Measurements from ENCODE around the gene LRP11.

Gene LRP11

GRCh38 chr6:149825292-149825691 lies 38.9 kb downstream of the LRP11 start:
- Histone ChIP-seq H3K4me3 (ENCODE audit: low read depth, low read length) (no peak overlapping the region), H3K27ac (ENCODE audit: low read depth, low read length) (no peak overlapping the region), H3K36me3 (ENCODE audit: control insufficient read depth, insufficient read depth, low read length) (no peaks in the 10 kb centered on the region), H3K9me3 (ENCODE audit: control insufficient read depth, insufficient read depth, low read depth, low read length) (no peaks in the 10 kb centered on the region), H3K27me3 (ENCODE audit: control insufficient read depth, insufficient read depth, low read length) (no peaks in the 10 kb centered on the region), H3K9ac (ENCODE audit: low read length) (no peak overlapping the region), H3K4me1 (ENCODE audit: control insufficient read depth, insufficient read depth, low read length) (no peaks in the 10 kb centered on the region)

- no peak overlapping the region for H3K4me3 ChIP-seq (ENCODE audit: low read depth, low read length)
- H3K36me3 ChIP-seq (ENCODE audit: control insufficient read depth, insufficient read depth, low read length), result no peaks in the 10 kb centered on the region
- no peaks in the 10 kb centered on the region for H3K4me1 ChIP-seq (ENCODE audit: control insufficient read depth, insufficient read depth, low read length)
- no peak overlapping the region for H3K9ac ChIP-seq (ENCODE audit: low read length)
- H3K9me3 ChIP-seq (ENCODE audit: control insufficient read depth, insufficient read depth, low read depth, low read length), result no peaks in the 10 kb centered on the region
- H3K27ac ChIP-seq (ENCODE audit: low read depth, low read length), result no peak overlapping the region
- H3K27me3 ChIP-seq (ENCODE audit: control insufficient read depth, insufficient read depth, low read length), result no peaks in the 10 kb centered on the region
These were observed 41.1 kb downstream of the LRP11 start for GRCh38 chr6:149823013-149823412.

GRCh38 chr6:149821492-149821891 lies 42.7 kb downstream of the LRP11 start:
- no peaks in the 10 kb centered on the region for H3K36me3 ChIP-seq (ENCODE audit: control insufficient read depth, insufficient read depth, low read length)

GRCh38 chr6:149820506-149820905 lies 43.7 kb downstream of the LRP11 start:
- no peaks in the 10 kb centered on the region for H3K36me3 ChIP-seq (ENCODE audit: control insufficient read depth, insufficient read depth, low read length)
- H3K9ac ChIP-seq (ENCODE audit: low read length), result no peak overlapping the region
- H3K27me3 ChIP-seq (ENCODE audit: control insufficient read depth, insufficient read depth, low read length), result no peaks in the 10 kb centered on the region
- H3K27ac ChIP-seq (ENCODE audit: low read depth, low read length), result no peak overlapping the region
- H3K4me1 ChIP-seq (ENCODE audit: control insufficient read depth, insufficient read depth, low read length), result no peaks in the 10 kb centered on the region
- no peak overlapping the region for H3K4me3 ChIP-seq (ENCODE audit: low read depth, low read length)
- no peaks in the 10 kb centered on the region for H3K9me3 ChIP-seq (ENCODE audit: control insufficient read depth, insufficient read depth, low read depth, low read length)

More at GRCh38 chr6:149821492-149821891, 42.7 kb downstream of the LRP11 start:
- H3K4me1 ChIP-seq (ENCODE audit: control insufficient read depth, insufficient read depth, low read length), result no peaks in the 10 kb centered on the region
- no peaks in the 10 kb centered on the region for H3K27me3 ChIP-seq (ENCODE audit: control insufficient read depth, insufficient read depth, low read length)
- no peaks in the 10 kb centered on the region for H3K9me3 ChIP-seq (ENCODE audit: control insufficient read depth, insufficient read depth, low read depth, low read length)
- no peak overlapping the region for H3K4me3 ChIP-seq (ENCODE audit: low read depth, low read length)
- H3K9ac ChIP-seq (ENCODE audit: low read length), result no peak overlapping the region
- H3K27ac ChIP-seq (ENCODE audit: low read depth, low read length), result no peak overlapping the region

GRCh38 chr6:149815788-149816187 lies 48.4 kb downstream of the LRP11 start:
- Histone ChIP-seq H3K27me3 (ENCODE audit: control insufficient read depth, insufficient read depth, low read length) (no peaks in the 10 kb centered on the region), H3K36me3 (ENCODE audit: control insufficient read depth, insufficient read depth, low read length) (peaks cover 9% of the 10 kb centered on the region), H3K4me3 (ENCODE audit: low read depth, low read length) (no peak overlapping the region), H3K9me3 (ENCODE audit: control insufficient read depth, insufficient read depth, low read depth, low read length) (no peaks in the 10 kb centered on the region), H3K4me1 (ENCODE audit: control insufficient read depth, insufficient read depth, low read length) (no peaks in the 10 kb centered on the region), H3K27ac (ENCODE audit: low read depth, low read length) (no peak overlapping the region), H3K9ac (ENCODE audit: low read length) (no peak overlapping the region)

- no peaks in the 10 kb centered on the region for H3K9me3 ChIP-seq (ENCODE audit: control insufficient read depth, insufficient read depth, low read depth, low read length)
- no peaks in the 10 kb centered on the region for H3K27me3 ChIP-seq (ENCODE audit: control insufficient read depth, insufficient read depth, low read length)
- no peak overlapping the region for H3K27ac ChIP-seq (ENCODE audit: low read depth, low read length)
- H3K4me3 ChIP-seq (ENCODE audit: low read depth, low read length), result no peak overlapping the region
- no peaks in the 10 kb centered on the region for H3K4me1 ChIP-seq (ENCODE audit: control insufficient read depth, insufficient read depth, low read length)
- peaks cover 13% of the 10 kb centered on the region for H3K36me3 ChIP-seq (ENCODE audit: control insufficient read depth, insufficient read depth, low read length)
- no peak overlapping the region for H3K9ac ChIP-seq (ENCODE audit: low read length)
These were observed 50.8 kb downstream of the LRP11 start for GRCh38 chr6:149813351-149813750.

GRCh38 chr6:149809798-149810197 lies 54.4 kb downstream of the LRP11 start:
- no peaks in the 10 kb centered on the region for H3K27me3 ChIP-seq (ENCODE audit: control insufficient read depth, insufficient read depth, low read length)
- no peak overlapping the region for H3K9ac ChIP-seq (ENCODE audit: low read length)
- peaks cover 15% of the 10 kb centered on the region for H3K36me3 ChIP-seq (ENCODE audit: control insufficient read depth, insufficient read depth, low read length)
- no peaks in the 10 kb centered on the region for H3K9me3 ChIP-seq (ENCODE audit: control insufficient read depth, insufficient read depth, low read depth, low read length)
- H3K27ac ChIP-seq (ENCODE audit: low read depth, low read length), result no peak overlapping the region
- no peaks in the 10 kb centered on the region for H3K4me1 ChIP-seq (ENCODE audit: control insufficient read depth, insufficient read depth, low read length)
- no peak overlapping the region for H3K4me3 ChIP-seq (ENCODE audit: low read depth, low read length)

- H3K9ac ChIP-seq (ENCODE audit: low read length), result no peak overlapping the region
- peaks cover 20% of the 10 kb centered on the region for H3K36me3 ChIP-seq (ENCODE audit: control insufficient read depth, insufficient read depth, low read length)
- H3K9me3 ChIP-seq (ENCODE audit: control insufficient read depth, insufficient read depth, low read depth, low read length), result no peaks in the 10 kb centered on the region
- no peaks in the 10 kb centered on the region for H3K27me3 ChIP-seq (ENCODE audit: control insufficient read depth, insufficient read depth, low read length)
- no peaks in the 10 kb centered on the region for H3K4me1 ChIP-seq (ENCODE audit: control insufficient read depth, insufficient read depth, low read length)
- H3K4me3 ChIP-seq (ENCODE audit: low read depth, low read length), result no peak overlapping the region
- H3K27ac ChIP-seq (ENCODE audit: low read depth, low read length), result no peak overlapping the region
These were observed 58.0 kb downstream of the LRP11 start for GRCh38 chr6:149806127-149806526.

GRCh38 chr6:149783551-149783950 lies 80.6 kb downstream of the LRP11 start:
- Histone ChIP-seq H3K36me3 (ENCODE audit: control insufficient read depth, insufficient read depth, low read length) (peaks cover 47% of the 10 kb centered on the region), H3K4me1 (ENCODE audit: control insufficient read depth, insufficient read depth, low read length) (no peaks in the 10 kb centered on the region), H3K27ac (ENCODE audit: low read depth, low read length) (no peak overlapping the region), H3K27me3 (ENCODE audit: control insufficient read depth, insufficient read depth, low read length) (no peaks in the 10 kb centered on the region), H3K4me3 (ENCODE audit: low read depth, low read length) (no peak overlapping the region), H3K9me3 (ENCODE audit: control insufficient read depth, insufficient read depth, low read depth, low read length) (no peaks in the 10 kb centered on the region), H3K9ac (ENCODE audit: low read length) (no peak overlapping the region)

GRCh38 chr6:149782337-149782736 lies 81.8 kb downstream of the LRP11 start:
- peaks cover 49% of the 10 kb centered on the region for H3K36me3 ChIP-seq (ENCODE audit: control insufficient read depth, insufficient read depth, low read length)
- H3K4me1 ChIP-seq (ENCODE audit: control insufficient read depth, insufficient read depth, low read length), result no peaks in the 10 kb centered on the region
- H3K9me3 ChIP-seq (ENCODE audit: control insufficient read depth, insufficient read depth, low read depth, low read length), result no peaks in the 10 kb centered on the region
- no peak overlapping the region for H3K4me3 ChIP-seq (ENCODE audit: low read depth, low read length)
- H3K9ac ChIP-seq (ENCODE audit: low read length), result no peak overlapping the region
- no peak overlapping the region for H3K27ac ChIP-seq (ENCODE audit: low read depth, low read length)
- H3K27me3 ChIP-seq (ENCODE audit: control insufficient read depth, insufficient read depth, low read length), result no peaks in the 10 kb centered on the region

- no peaks in the 10 kb centered on the region for H3K4me1 ChIP-seq (ENCODE audit: control insufficient read depth, insufficient read depth, low read length)
- H3K36me3 ChIP-seq (ENCODE audit: control insufficient read depth, insufficient read depth, low read length), result peaks cover 49% of the 10 kb centered on the region
- H3K27me3 ChIP-seq (ENCODE audit: control insufficient read depth, insufficient read depth, low read length), result no peaks in the 10 kb centered on the region
- H3K4me3 ChIP-seq (ENCODE audit: low read depth, low read length), result no peak overlapping the region
- H3K27ac ChIP-seq (ENCODE audit: low read depth, low read length), result no peak overlapping the region
- no peaks in the 10 kb centered on the region for H3K9me3 ChIP-seq (ENCODE audit: control insufficient read depth, insufficient read depth, low read depth, low read length)
- no peak overlapping the region for H3K9ac ChIP-seq (ENCODE audit: low read length)
These were observed 82.4 kb downstream of the LRP11 start for GRCh38 chr6:149781715-149782114.

- Histone ChIP-seq H3K4me3 (ENCODE audit: low read depth, low read length) (no peak overlapping the region), H3K9me3 (ENCODE audit: control insufficient read depth, insufficient read depth, low read depth, low read length) (no peaks in the 10 kb centered on the region), H3K27me3 (ENCODE audit: control insufficient read depth, insufficient read depth, low read length) (no peaks in the 10 kb centered on the region), H3K4me1 (ENCODE audit: control insufficient read depth, insufficient read depth, low read length) (no peaks in the 10 kb centered on the region), H3K9ac (ENCODE audit: low read length) (no peak overlapping the region), H3K27ac (ENCODE audit: low read depth, low read length) (no peak overlapping the region), H3K36me3 (ENCODE audit: control insufficient read depth, insufficient read depth, low read length) (peaks cover 63% of the 10 kb centered on the region)
These were observed 84.6 kb downstream of the LRP11 start for GRCh38 chr6:149779644-149779963.
